Peyer's patch (tissue), 4 donors: ENCODE measurements around the gene MBLAC2.

Experiments
- CTCF ChIP-seq, 6 experiments: fragments of 450-650 bp in 4 of 6; fragments of 200-600 bp in 2 of 6; sonication (generic) in 1 of 6; IDR thresholded peaks; one replicate each; pipeline ENCODE4 v1.5.1; 2017 to 2019; ENCODE audit warnings: antibody characterized with exemption in 6 of 6, mild to moderate bottlenecking in 3 of 6, moderate library complexity in 1 of 6
- POLR2A ChIP-seq, 2 donors: fragments of 450-650 bp; IDR thresholded peaks; one replicate each; pipeline ENCODE4 v1.5.1; 2017; ENCODE audit warnings: antibody characterized with exemption in 2 of 2, mild to moderate bottlenecking in 2 of 2, moderate library complexity in 2 of 2

- TF ChIP-seq CTCF (IDR thresholded peaks at IDR 0.05) (no peak), POLR2A (IDR thresholded peaks at IDR 0.05) (no peak)
These were observed 1.7 kb downstream of the MBLAC2 start for GRCh38 chr5:90472783-90473395.
